Skeletal muscle tissue (tissue), 4 donors: ENCODE data around the gene ING5. TPM values are rescaled to one million over a fixed set of nuclear protein-coding genes. Genes with fewer than 3 reads are reported as not detected.
"Not testable (repeated sequence)": the region's sequence is repeated elsewhere in the genome, so short reads cannot be mapped to it uniquely, and the experiment has no call there.

Experiments used
- H3K27ac ChIP-seq: one replicate; pipeline ENCODE4 v1.7.0; 2013; ENCODE audit warnings: mild to moderate bottlenecking, low read depth, low read length, inconsistent platforms
- H3K27me3 ChIP-seq, 3 donors: one replicate each; pipeline ENCODE4 v1.7.0; 2013; ENCODE audit warnings: low read length in 3 of 3; ENCODE audit not compliant: control insufficient read depth in 3 of 3, insufficient read depth in 3 of 3
- H3K36me3 ChIP-seq, 3 donors: one replicate each; pipeline ENCODE4 v1.7.0; 2013; ENCODE audit warnings: low read length in 3 of 3; ENCODE audit not compliant: control insufficient read depth in 3 of 3, insufficient read depth in 3 of 3
- H3K4me1 ChIP-seq, 3 donors: one replicate each; pipeline ENCODE4 v1.7.0; 2013; ENCODE audit warnings: low read length in 3 of 3, mild to moderate bottlenecking in 3 of 3; ENCODE audit not compliant: control insufficient read depth in 3 of 3, insufficient read depth in 3 of 3
- H3K4me3 ChIP-seq, 3 donors: one replicate each; pipeline ENCODE4 v1.7.0; 2013; ENCODE audit warnings: low read length in 3 of 3
- H3K9ac ChIP-seq, 3 donors: one replicate each; pipeline ENCODE4 v1.7.0; 2013; ENCODE audit warnings: low read length in 3 of 3, mild to moderate bottlenecking in 3 of 3, moderate library complexity in 2 of 3, low read depth in 1 of 3
- H3K9me3 ChIP-seq, 3 donors: one replicate each; pipeline ENCODE4 v1.7.0; 2013; ENCODE audit warnings: low read length in 3 of 3; ENCODE audit not compliant: control insufficient read depth in 3 of 3
- total RNA-seq: library from RNA; depleted of rRNA; stranded (reverse); fragments of >200 nt; gene quantifications from one replicate; pipeline ENCODE4 v1.2.3, GENCODE V29; 2014
- donor health status: Osteomylitis.

Gene ING5
- total RNA-seq, 1 donor from 2014 or later = 16.7 TPM

DNA sequence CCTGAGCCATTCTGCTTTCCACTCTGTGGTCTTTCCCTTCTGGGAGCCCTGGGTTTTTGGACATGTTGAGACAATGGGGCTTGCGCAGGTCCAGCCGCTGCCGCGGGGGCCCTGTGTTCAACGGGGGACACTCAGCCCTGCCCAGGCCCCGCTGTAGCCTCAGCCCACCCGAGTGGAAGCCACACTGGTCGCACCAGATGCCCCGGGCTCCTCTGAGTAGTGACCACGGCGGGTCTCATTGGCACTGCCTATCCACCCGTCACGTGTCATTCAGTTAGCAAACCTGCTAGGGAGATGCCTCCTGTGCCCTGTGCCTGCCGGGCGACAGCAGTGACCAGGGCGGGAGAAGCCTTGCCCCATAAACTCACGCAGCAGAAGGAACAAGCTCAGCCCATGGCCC lies 51.7 kb downstream of the ING5 start:
- H3K9me3 ChIP-seq = no peaks in the 10 kb centered on the region
- H3K36me3 ChIP-seq = peaks cover 55 to 65% (median 58%) of the 10 kb centered on the region in 3 donors
- no peaks in the 10 kb centered on the region for H3K27me3 ChIP-seq
- H3K27ac ChIP-seq = no peak overlapping the region
- H3K4me3 ChIP-seq = no peak overlapping the region
- H3K9ac ChIP-seq = no peak overlapping the region
- H3K4me1 ChIP-seq = peaks cover 0 to 2% (median 0%) of the 10 kb centered on the region in 3 donors

DNA sequence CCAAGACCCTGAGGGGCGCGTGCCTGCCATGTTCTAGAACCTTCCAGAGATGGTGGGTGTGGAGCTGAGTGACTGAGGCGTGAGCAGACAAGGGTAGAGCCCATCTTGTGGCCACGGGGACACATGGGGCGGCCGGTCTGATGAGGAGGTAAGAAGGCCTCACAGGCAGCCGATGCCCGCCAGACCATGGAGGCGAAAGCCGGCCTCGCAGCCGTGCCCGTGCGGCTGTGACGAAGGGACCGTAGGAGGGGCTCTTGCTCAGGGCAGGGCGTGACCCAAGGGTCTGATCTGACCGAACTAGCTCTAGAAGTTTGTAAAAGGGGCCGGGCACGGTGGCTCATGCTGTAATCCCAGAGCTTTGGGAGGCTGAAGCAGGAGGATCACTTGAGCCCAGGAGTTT lies 52.2 kb downstream of the ING5 start:
- no peak overlapping the region for H3K27ac ChIP-seq
- H3K36me3 ChIP-seq = peaks cover 52 to 64% (median 57%) of the 10 kb centered on the region in 3 donors
- no peak overlapping the region for H3K4me3 ChIP-seq
- H3K9ac ChIP-seq = no peak overlapping the region
- H3K27me3 ChIP-seq = no peaks in the 10 kb centered on the region
- H3K4me1 ChIP-seq = peaks cover 0 to 2% (median 0%) of the 10 kb centered on the region in 3 donors
- no peaks in the 10 kb centered on the region for H3K9me3 ChIP-seq

- Histone ChIP-seq H3K36me3 (peaks cover 51 to 59% (median 52%) of the 10 kb centered on the region in 3 donors), H3K27ac (no peak overlapping the region), H3K9me3 (peaks cover 0 to under 1% (median 0%) of the 10 kb centered on the region in 3 donors), H3K4me1 (peaks cover 0 to 2% (median 0%) of the 10 kb centered on the region in 3 donors), H3K9ac (no peak overlapping the region), H3K4me3 (no peak overlapping the region), H3K27me3 (no peaks in the 10 kb centered on the region)
Observed at GRCh38 chr2:241755166-241755565, 53.3 kb downstream of the ING5 start.

GRCh38 chr2:241755777-241756176 lies 53.9 kb downstream of the ING5 start:
- peaks cover 54 to 65% (median 59%) of the 10 kb centered on the region in 3 donors for H3K36me3 ChIP-seq
- peaks cover 0 to 4% (median 0%) of the 10 kb centered on the region in 3 donors for H3K9me3 ChIP-seq
- no peaks in the 10 kb centered on the region for H3K27me3 ChIP-seq
- H3K4me1 ChIP-seq = peaks cover 0 to 2% (median 0%) of the 10 kb centered on the region in 3 donors
- H3K27ac ChIP-seq = no peak overlapping the region
- no peak overlapping the region for H3K9ac ChIP-seq
- no peak overlapping the region for H3K4me3 ChIP-seq

- Histone ChIP-seq H3K27ac (no peak overlapping the region), H3K4me1 (no peaks in the 10 kb centered on the region), H3K4me3 (no peak overlapping the region), H3K27me3 (no peaks in the 10 kb centered on the region), H3K9me3 (peaks cover 0 to 4% (median 0%) of the 10 kb centered on the region in 3 donors), H3K9ac (no peak overlapping the region), H3K36me3 (peaks cover 43 to 52% (median 52%) of the 10 kb centered on the region in 3 donors)
Observed at GRCh38 chr2:241759067-241759807, 57.4 kb downstream of the ING5 start.

DNA sequence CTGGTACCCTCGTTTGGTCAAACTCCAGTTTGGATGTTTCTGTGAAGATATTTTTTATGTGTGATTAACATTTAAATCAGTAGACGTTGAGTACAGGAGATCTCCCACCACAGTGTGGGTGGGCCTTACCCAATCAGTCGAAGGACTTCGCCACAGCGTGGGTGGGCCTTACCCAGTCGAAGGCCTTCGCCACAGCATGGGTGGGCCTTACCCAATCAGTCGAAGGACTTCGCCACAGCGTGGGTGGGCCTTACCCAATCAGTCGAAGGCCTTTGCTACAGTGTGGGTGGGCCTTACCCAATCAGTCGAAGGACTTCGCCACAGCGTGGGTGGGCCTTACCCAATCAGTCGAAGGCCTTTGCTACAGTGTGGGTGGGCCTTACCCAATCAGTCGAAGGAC lies 58.1 kb downstream of the ING5 start:
- H3K4me3 ChIP-seq, H3K4me1 ChIP-seq, H3K27me3 ChIP-seq, H3K9ac ChIP-seq, H3K27ac ChIP-seq, H3K9me3 ChIP-seq: not testable (repeated sequence)
- H3K36me3 ChIP-seq = peaks cover 41 to 49% (median 46%) of the 10 kb centered on the region in 3 donors

GRCh38 chr2:241760301-241760771 lies 58.5 kb downstream of the ING5 start:
- Histone ChIP-seq H3K4me3 (no peak overlapping the region), H3K36me3 (peaks cover 39 to 47% (median 43%) of the 10 kb centered on the region in 3 donors), H3K9ac (no peak overlapping the region), H3K4me1 (no peaks in the 10 kb centered on the region), H3K9me3 (peaks cover 0 to 4% (median 0%) of the 10 kb centered on the region in 3 donors), H3K27ac (no peak overlapping the region), H3K27me3 (no peaks in the 10 kb centered on the region)

DNA sequence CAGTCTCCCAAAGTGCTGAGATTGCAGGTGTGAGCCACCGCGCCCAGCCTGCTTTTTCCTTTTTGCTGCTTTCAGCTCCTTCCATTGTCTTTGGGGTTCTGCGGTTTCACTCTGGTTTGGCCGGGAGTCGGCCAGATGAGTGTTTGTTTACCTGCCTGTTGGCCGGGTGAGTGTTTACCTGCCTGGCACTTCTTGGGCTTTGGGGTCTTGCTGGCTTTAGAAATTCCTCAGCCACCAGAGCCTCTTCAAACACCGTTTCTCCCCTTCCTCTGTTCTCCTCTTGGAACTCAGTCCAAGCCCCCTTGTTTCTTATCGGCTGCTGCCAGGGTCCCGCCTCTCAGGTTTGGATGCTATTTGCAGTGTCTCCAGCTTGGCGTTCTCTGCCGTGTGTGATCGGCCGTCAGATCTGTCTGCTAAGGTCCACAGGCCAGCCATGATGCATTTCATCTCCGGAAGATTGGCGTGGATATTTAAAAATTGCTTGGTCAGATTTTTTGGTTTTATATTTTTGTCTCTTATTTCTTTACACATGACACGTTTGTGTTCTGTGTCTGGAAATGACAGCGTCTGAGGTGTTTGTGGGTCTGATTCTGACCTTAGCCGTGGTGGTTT lies 60.6 kb downstream of the ING5 start:
- no peak overlapping the region for H3K4me3 ChIP-seq
- H3K4me1 ChIP-seq = no peaks in the 10 kb centered on the region
- no peak overlapping the region for H3K27ac ChIP-seq
- no peak overlapping the region for H3K9ac ChIP-seq
- H3K36me3 ChIP-seq = peaks cover 23 to 32% (median 24%) of the 10 kb centered on the region in 3 donors
- no peaks in the 10 kb centered on the region for H3K27me3 ChIP-seq
- peaks cover 0 to 4% (median 0%) of the 10 kb centered on the region in 3 donors for H3K9me3 ChIP-seq

- no peak overlapping the region for H3K4me3 ChIP-seq
- H3K36me3 ChIP-seq = peaks cover 22 to 32% (median 24%) of the 10 kb centered on the region in 3 donors
- H3K27ac ChIP-seq = no peak overlapping the region
- H3K27me3 ChIP-seq = no peaks in the 10 kb centered on the region
- H3K9me3 ChIP-seq = peaks cover 0 to 4% (median 0%) of the 10 kb centered on the region in 3 donors
- no peak overlapping the region for H3K9ac ChIP-seq
- no peaks in the 10 kb centered on the region for H3K4me1 ChIP-seq
Observed at GRCh38 chr2:241762933-241763369, 61.1 kb downstream of the ING5 start.
